ENCODE measurements around the gene HNRNPUL1.

The HNRNPUL1 gene

DNA sequence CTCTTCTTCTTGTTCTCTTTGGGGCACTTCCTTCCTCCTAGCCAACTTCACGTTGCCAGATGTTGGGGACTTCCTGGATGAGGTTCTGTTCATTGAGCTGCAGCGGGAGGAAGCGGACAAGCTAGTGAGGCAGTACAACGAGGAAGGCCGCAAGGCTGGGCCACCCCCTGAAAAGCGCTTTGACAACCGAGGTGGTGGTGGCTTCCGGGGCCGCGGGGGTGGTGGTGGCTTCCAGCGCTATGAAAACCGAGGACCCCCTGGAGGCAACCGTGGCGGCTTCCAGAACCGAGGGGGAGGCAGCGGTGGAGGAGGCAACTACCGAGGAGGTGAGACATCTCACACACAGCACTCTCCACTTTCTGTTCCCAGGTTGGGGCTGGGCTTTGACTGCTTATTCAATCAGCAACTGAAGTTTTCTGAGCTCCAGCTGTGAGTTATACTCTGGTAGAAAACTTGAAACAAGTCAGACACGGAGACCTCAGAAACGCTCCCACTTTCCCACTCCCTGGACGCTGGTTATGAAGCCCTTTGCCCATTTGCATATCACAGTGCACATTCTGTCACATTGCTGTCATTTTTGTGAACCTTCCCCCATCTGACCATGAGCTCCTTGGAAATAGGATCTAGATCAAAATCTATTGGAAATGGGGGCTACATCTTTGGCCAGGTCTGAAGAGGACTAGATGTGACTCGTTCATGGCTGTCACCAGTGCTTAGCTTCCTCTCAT is 38.6 kb downstream of the HNRNPUL1 start:
- peaks cover 39% of the 10 kb centered on the region for H3K4me1 ChIP-seq (ENCODE audit: control insufficient read depth, insufficient read depth, low read length)
- H3K27ac ChIP-seq (ENCODE audit: low read length), result no peak overlapping the region
- H3K4me3 ChIP-seq (ENCODE audit: low read length in 2 of 2), result no peak overlapping the region
- no peaks in the 10 kb centered on the region for H3K9me3 ChIP-seq (ENCODE audit: control insufficient read depth in 2 of 2, low read length in 2 of 2)
- peaks cover 32 to 54% of the 10 kb centered on the region in 2 donors for H3K36me3 ChIP-seq (ENCODE audit: control insufficient read depth in 2 of 2, insufficient read depth in 2 of 2, low read length in 2 of 2)
- H3K27me3 ChIP-seq (ENCODE audit: control insufficient read depth in 1 of 2, insufficient read depth in 2 of 2, low read length in 2 of 2), result no peaks in the 10 kb centered on the region
- no peak overlapping the region for H3K9ac ChIP-seq (ENCODE audit: low read length in 2 of 2)

DNA sequence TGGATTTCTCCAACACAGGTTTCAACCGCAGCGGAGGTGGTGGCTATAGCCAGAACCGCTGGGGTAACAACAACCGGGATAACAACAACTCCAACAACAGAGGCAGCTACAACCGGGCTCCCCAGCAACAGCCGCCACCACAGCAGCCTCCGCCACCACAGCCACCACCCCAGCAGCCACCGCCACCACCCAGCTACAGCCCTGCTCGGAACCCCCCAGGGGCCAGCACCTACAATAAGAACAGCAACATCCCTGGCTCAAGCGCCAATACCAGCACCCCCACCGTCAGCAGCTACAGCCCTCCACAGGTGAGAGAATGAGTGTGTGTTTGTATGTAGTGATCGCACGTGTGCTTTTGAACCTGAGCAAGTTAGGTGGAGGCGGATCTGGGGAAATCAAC is 39.8 kb downstream of the HNRNPUL1 start:
- H3K4me3 ChIP-seq (ENCODE audit: low read length in 2 of 2), result no peak overlapping the region
- no peak overlapping the region for H3K9ac ChIP-seq (ENCODE audit: low read length in 2 of 2)
- peaks cover 32 to 58% of the 10 kb centered on the region in 2 donors for H3K36me3 ChIP-seq (ENCODE audit: control insufficient read depth in 2 of 2, insufficient read depth in 2 of 2, low read length in 2 of 2)
- H3K27ac ChIP-seq (ENCODE audit: low read length), result peak overlapping the region; percentile 46
- H3K9me3 ChIP-seq (ENCODE audit: control insufficient read depth in 2 of 2, low read length in 2 of 2), result no peaks in the 10 kb centered on the region
- no peaks in the 10 kb centered on the region for H3K27me3 ChIP-seq (ENCODE audit: control insufficient read depth in 1 of 2, insufficient read depth in 2 of 2, low read length in 2 of 2)
- H3K4me1 ChIP-seq (ENCODE audit: control insufficient read depth, insufficient read depth, low read length), result peaks cover 39% of the 10 kb centered on the region

DNA sequence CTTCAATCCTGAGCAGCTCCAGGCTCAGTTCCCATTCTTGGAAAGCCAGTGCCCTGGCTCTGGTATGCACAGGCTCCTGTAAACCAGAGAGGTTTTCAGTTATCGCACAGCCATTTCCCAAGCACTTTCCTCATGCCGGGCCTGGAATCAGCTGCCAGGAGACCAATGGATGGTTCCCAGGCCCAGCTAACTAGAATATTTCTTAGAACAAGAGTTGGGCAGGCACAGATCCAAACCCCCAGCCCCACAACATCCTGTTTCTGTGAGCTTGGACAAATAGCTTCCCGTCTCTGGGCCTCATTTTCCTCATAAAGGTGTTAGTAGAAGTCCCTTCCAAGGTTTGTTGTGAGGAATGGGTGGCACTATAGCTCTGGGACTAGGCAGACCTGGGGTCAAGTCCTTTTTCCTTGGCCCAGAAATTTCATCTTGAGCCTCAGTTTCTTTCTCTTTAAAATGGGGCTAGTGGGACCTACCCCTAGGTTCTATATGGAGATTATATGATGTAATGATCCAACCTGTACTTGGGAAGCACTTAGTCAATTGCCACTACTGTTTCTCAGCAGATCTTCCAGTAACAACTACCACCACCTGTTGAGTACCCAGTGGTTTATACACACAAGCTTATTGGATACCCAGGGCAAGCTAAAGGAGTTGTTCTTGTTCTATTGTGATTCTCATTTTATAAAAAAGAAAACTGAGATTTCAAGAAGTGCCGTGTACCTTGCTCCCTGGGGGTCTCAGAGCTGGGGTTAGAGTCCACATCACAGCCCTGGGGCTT is 40.7 kb downstream of the HNRNPUL1 start:
- Histone ChIP-seq H3K4me3 (ENCODE audit: low read length in 2 of 2) (no peak overlapping the region), H3K36me3 (ENCODE audit: control insufficient read depth in 2 of 2, insufficient read depth in 2 of 2, low read length in 2 of 2) (peaks cover 32 to 58% of the 10 kb centered on the region in 2 donors), H3K9ac (ENCODE audit: low read length in 2 of 2) (peak overlapping the region in 1 of 2 donors; percentile 13), H3K4me1 (ENCODE audit: control insufficient read depth, insufficient read depth, low read length) (peaks cover 37% of the 10 kb centered on the region), H3K9me3 (ENCODE audit: control insufficient read depth in 2 of 2, low read length in 2 of 2) (no peaks in the 10 kb centered on the region), H3K27ac (ENCODE audit: low read length) (peak overlapping the region; percentile 46), H3K27me3 (ENCODE audit: control insufficient read depth in 1 of 2, insufficient read depth in 2 of 2, low read length in 2 of 2) (no peaks in the 10 kb centered on the region)

DNA sequence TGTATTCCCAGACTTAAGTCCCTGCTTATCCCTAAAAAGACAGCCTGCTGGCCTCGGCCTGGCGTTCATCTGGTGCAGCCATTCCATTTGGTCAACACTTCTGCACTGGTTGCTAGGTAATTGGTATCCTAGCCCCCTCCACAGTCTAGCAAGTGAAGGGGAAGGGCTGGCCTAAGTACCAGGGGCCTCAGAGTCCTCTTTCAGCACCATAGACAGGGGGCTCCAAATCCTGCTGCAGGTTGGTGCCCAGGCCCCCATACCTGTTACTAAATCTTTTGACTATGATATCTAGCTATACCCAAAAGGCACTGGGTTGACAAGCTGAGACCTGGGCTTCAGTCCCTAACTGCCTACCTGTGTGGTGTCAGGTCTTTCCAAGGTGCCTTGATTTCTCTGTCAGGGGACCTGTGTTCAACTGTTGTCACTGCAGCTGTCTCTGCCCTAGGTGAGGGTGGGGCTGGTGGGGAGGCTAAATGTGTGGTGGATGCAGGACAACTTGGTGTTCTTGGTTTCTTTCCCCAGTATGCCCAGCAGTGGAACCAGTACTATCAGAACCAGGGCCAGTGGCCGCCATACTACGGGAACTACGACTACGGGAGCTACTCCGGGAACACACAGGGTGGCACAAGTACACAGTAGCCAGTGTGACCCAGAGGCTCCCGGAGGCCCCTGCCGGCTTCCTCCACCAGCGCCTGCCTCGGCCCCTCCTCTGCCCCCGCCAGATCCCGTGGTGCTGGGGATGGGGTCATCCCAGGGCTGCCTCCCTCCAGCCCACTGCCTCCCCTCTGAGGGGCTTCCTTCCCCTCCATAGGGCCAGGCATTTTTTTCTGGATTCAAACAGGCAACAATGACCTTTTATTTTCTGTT is 42.0 kb downstream of the HNRNPUL1 start:
- Histone ChIP-seq H3K4me3 (ENCODE audit: low read length in 2 of 2) (no peak overlapping the region), H3K36me3 (ENCODE audit: control insufficient read depth in 2 of 2, insufficient read depth in 2 of 2, low read length in 2 of 2) (peaks cover 30 to 55% of the 10 kb centered on the region in 2 donors), H3K9me3 (ENCODE audit: control insufficient read depth in 2 of 2, low read length in 2 of 2) (no peaks in the 10 kb centered on the region), H3K9ac (ENCODE audit: low read length in 2 of 2) (no peak overlapping the region), H3K27me3 (ENCODE audit: control insufficient read depth in 1 of 2, insufficient read depth in 2 of 2, low read length in 2 of 2) (no peaks in the 10 kb centered on the region), H3K27ac (ENCODE audit: low read length) (no peak overlapping the region), H3K4me1 (ENCODE audit: control insufficient read depth, insufficient read depth, low read length) (peaks cover 35% of the 10 kb centered on the region)

DNA sequence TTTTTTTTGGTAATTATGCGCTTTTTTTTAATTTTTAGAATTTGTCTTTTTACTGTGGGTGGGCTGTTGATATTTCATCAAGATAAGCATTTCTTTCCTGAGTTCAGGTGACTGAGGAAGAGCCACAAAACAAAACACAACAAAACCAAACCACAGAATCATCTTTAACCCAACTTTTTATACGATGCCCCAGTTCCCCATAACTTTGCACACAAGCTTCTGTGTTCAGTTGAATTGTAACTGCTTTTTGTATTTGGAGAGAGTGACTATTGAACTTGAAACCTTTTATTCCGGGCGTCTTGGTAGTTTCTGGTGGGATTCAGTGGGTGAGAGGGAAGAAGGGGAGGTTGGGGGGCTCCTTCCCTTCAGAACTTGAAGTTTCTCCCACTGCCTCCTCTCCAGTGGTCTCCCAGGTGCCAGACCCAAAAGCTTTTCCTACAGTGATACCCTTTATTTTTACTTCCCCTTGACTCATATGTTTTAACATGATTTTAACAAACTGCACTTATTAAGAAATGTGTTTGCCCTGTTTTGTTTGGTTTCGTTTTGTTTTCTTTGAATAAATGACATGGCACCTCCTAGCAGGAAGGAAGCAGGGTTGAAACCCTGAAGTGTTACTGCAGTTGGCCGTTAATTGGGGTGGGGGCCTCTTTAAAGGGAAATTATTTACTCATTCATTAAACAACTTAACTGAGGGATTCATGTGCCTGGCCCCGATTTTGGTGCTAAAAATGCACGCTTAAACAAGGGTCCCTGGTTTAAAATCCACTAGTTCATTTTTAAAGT is 43.1 kb downstream of the HNRNPUL1 start:
- Histone ChIP-seq H3K4me3 (ENCODE audit: low read length in 2 of 2) (no peak overlapping the region), H3K9ac (ENCODE audit: low read length in 2 of 2) (no peak overlapping the region), H3K27ac (ENCODE audit: low read length) (peak overlapping the region; percentile 92), H3K27me3 (ENCODE audit: control insufficient read depth in 1 of 2, insufficient read depth in 2 of 2, low read length in 2 of 2) (no peaks in the 10 kb centered on the region), H3K36me3 (ENCODE audit: control insufficient read depth in 2 of 2, insufficient read depth in 2 of 2, low read length in 2 of 2) (peaks cover 23 to 48% of the 10 kb centered on the region in 2 donors), H3K4me1 (ENCODE audit: control insufficient read depth, insufficient read depth, low read length) (peaks cover 40% of the 10 kb centered on the region), H3K9me3 (ENCODE audit: control insufficient read depth in 2 of 2, low read length in 2 of 2) (no peaks in the 10 kb centered on the region)

DNA sequence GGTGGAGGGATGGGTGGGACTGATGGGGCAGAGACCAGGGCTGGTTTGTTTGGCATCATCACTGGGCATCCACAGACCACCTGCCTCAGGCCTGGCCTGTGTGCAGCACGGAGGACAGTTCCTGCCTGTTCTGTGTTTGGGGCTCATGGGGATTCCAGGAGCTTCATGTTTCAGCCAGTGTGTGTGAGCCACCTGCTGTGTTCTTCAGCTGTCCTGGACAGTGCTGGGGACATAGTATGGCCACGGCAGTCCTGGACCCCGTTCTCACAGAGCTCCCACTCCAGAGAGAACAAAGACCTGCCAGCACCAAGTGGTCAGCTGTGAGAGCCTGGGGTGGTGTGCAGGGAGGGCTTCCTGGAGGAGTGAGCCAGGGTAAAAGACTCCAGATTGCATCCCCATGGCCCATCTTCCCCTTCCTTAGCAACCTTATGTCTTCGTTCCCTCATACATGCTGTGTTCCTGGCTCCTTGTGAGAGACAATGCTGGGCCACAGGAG is 43.8 kb downstream of the HNRNPUL1 start:
- Histone ChIP-seq H3K4me3 (ENCODE audit: low read length in 2 of 2) (peak overlapping the region in 1 of 2 donors; percentile 98), H3K36me3 (ENCODE audit: control insufficient read depth in 2 of 2, insufficient read depth in 2 of 2, low read length in 2 of 2) (peaks cover 30 to 47% of the 10 kb centered on the region in 2 donors), H3K27me3 (ENCODE audit: control insufficient read depth in 1 of 2, insufficient read depth in 2 of 2, low read length in 2 of 2) (no peaks in the 10 kb centered on the region), H3K9ac (ENCODE audit: low read length in 2 of 2) (peak overlapping the region; percentile 65 to 78), H3K4me1 (ENCODE audit: control insufficient read depth, insufficient read depth, low read length) (peaks cover 40% of the 10 kb centered on the region), H3K27ac (ENCODE audit: low read length) (peak overlapping the region; percentile 92), H3K9me3 (ENCODE audit: control insufficient read depth in 2 of 2, low read length in 2 of 2) (no peaks in the 10 kb centered on the region)

DNA sequence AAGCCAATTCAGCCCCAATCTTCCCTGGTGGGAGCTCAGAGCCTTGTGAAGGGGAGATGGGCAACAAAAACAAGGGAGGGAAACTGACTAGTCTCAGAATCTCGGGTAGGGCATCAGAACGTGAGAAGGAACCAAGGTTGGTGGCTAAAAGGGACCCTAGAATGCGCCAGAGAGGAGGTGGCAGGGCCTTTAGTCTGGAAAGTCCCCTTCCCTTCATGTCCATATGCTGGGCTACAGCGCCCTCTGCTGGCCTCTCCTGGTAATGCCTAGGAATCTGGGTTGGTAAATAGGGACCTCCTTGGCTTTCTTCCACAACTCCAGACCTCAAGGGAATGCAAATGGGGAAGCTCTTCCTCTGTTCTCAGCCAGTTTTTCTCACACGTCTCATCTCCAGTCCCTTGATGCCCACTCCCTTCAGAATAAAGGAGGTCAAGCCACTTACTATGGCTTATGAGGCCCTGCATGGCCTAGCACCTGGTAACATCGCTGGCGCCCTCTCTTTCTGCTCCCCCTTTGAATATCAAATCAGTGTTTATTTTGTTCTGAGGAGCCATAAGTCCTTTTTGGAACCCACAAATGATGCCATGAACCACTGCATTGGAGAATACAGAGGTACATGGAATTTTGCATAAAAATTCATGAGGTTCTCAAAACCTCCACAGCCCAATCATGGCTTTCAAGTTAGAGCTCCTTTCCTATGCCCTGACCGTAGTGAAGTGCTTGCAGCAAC is 44.4 kb downstream of the HNRNPUL1 start:
- H3K4me1 ChIP-seq (ENCODE audit: control insufficient read depth, insufficient read depth, low read length), result peaks cover 40% of the 10 kb centered on the region
- peak overlapping the region; percentile 97 to 98 for H3K4me3 ChIP-seq (ENCODE audit: low read length in 2 of 2)
- H3K27me3 ChIP-seq (ENCODE audit: control insufficient read depth in 1 of 2, insufficient read depth in 2 of 2, low read length in 2 of 2), result no peaks in the 10 kb centered on the region
- peak overlapping the region; percentile 92 for H3K27ac ChIP-seq (ENCODE audit: low read length)
- peak overlapping the region; percentile 78 to 94 for H3K9ac ChIP-seq (ENCODE audit: low read length in 2 of 2)
- peaks cover 37 to 49% of the 10 kb centered on the region in 2 donors for H3K36me3 ChIP-seq (ENCODE audit: control insufficient read depth in 2 of 2, insufficient read depth in 2 of 2, low read length in 2 of 2)
- H3K9me3 ChIP-seq (ENCODE audit: control insufficient read depth in 2 of 2, low read length in 2 of 2), result no peaks in the 10 kb centered on the region

DNA sequence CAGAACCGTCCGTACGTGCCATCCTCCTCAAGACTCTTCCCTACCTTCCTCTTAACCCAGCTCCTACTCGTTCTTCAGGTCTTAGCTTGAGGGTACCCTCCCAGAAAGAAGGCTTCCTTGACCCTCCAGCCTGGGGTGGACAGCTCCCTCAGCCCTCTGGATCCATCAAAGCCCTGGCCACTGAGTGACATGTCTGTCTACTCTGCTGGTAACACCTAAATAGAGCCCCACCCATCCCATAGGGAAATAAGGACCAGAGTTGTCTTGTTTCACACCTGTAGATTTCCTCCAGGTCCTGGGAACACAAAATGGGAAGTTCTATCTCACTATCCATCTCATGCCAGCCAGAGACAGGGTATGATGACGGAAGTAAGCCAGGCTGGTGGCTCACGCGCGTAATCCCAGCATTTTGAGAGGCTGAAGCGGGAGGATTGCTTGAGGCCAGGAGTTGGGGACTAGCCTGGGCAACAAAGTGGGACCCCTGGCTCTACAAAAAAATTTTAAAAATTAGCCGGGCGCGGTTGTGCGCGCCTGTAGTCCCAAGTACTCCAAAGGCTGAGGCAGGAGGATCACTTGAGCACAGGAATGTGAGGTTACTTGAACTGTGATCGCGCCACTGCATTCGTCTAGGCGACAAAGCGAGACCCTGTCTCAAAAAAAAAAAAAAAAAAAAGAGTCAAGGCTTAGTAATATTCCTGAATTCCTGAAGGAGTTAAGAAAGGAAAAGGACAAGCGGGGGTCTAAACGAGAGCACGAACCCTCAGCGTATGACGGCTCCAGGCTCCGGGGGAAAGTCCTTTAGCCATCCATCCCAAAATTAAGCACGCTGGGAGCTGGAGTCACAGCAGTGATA is 45.2 kb downstream of the HNRNPUL1 start:
- Histone ChIP-seq H3K9me3 (ENCODE audit: control insufficient read depth in 2 of 2, low read length in 2 of 2) (no peaks in the 10 kb centered on the region), H3K36me3 (ENCODE audit: control insufficient read depth in 2 of 2, insufficient read depth in 2 of 2, low read length in 2 of 2) (peaks cover 32 to 41% of the 10 kb centered on the region in 2 donors), H3K4me1 (ENCODE audit: control insufficient read depth, insufficient read depth, low read length) (peaks cover 37% of the 10 kb centered on the region)

More for the DNA sequence above, 45.2 kb downstream of the HNRNPUL1 start:
- Histone ChIP-seq H3K9ac (ENCODE audit: low read length in 2 of 2) (peak overlapping the region; percentile 94 to 99), H3K27ac (ENCODE audit: low read length) (peak overlapping the region; percentile 92), H3K27me3 (ENCODE audit: control insufficient read depth in 1 of 2, insufficient read depth in 2 of 2, low read length in 2 of 2) (no peaks in the 10 kb centered on the region), H3K4me3 (ENCODE audit: low read length in 2 of 2) (peak overlapping the region; percentile 97 to 98)

All from stomach smooth muscle (tissue), 2 donors.